ENCODE measurements around the gene ASIC1. TPM values are rescaled to one million over a fixed set of nuclear protein-coding genes. Genes with fewer than 3 reads are reported as not detected.

ASIC1 gene
- polyA plus RNA-seq, 2 donors = 1.4 to 2.1 TPM

- 86 to 89% methylated on average over 15 of the region's 15 CpGs for whole genome bisulfite sequencing, 2 donors
- no peaks in the 10 kb centered on the region for H3K36me3 ChIP-seq (ENCODE audit: control insufficient read depth in 2 of 2, insufficient read depth in 2 of 2, low read length in 1 of 2)
These were observed 1.4 kb downstream of the ASIC1 start for GRCh38 chr12:50058743-50059312.

DNA sequence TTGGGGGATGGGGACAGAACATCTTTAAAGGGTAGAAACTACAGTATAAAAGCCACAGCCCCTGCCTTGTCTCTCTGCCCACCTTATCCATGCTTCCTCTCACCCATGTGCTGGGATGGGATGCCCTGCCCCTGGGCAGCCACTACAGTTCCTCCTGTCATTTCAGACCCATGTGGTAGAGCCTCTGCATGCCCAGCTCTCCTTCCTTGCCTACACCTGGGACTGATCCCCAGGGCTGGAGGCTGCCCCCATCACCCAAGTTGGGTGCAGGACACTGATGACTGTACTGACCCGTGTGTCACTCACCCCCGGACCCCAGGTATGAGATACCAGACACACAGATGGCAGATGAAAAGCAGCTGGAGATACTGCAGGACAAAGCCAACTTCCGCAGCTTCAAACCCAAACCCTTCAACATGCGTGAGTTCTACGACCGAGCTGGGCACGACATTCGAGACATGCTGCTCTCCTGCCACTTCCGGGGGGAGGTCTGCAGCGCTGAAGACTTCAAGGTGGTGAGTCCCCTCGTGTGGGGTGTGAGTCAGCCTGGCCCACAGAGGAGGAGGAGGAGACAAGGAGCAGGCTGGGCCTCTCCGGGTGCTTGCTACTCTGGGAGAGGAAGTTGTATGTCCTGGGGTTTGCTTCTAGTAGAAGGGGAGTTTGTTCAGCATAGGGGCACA is 2.2 kb downstream of the ASIC1 start:
- 61 to 72% methylated on average over 12 of the region's 12 CpGs for WGBS, 2 donors
- Histone ChIP-seq H3K27me3 (ENCODE audit: control insufficient read depth in 1 of 2, insufficient read depth in 2 of 2, low read length in 2 of 2) (peaks cover 3 to 4% of the 10 kb centered on the region in 2 donors), H3K36me3 (ENCODE audit: control insufficient read depth in 2 of 2, insufficient read depth in 2 of 2, low read length in 1 of 2) (no peaks in the 10 kb centered on the region), H3K4me3 (ENCODE audit: low read depth in 1 of 2, low read length in 2 of 2) (no peak overlapping the region), H3K27ac (ENCODE audit: low read depth in 2 of 2, low read length in 1 of 2) (no peak overlapping the region), H3K9me3 (ENCODE audit: control insufficient read depth in 2 of 2, insufficient read depth in 1 of 2, low read depth in 1 of 2, low read length in 1 of 2) (no peaks in the 10 kb centered on the region), H3K4me1 (ENCODE audit: control insufficient read depth in 2 of 2, insufficient read depth in 2 of 2, low read length in 1 of 2) (peaks cover 2 to 10% of the 10 kb centered on the region in 2 donors)

More at GRCh38 chr12:50058743-50059312, 1.4 kb downstream of the ASIC1 start:
- Histone ChIP-seq H3K27me3 (ENCODE audit: control insufficient read depth in 1 of 2, insufficient read depth in 2 of 2, low read length in 2 of 2) (peaks cover 3 to 4% of the 10 kb centered on the region in 2 donors), H3K4me3 (ENCODE audit: low read depth in 1 of 2, low read length in 2 of 2) (no peak overlapping the region), H3K27ac (ENCODE audit: low read depth in 2 of 2, low read length in 1 of 2) (no peak overlapping the region), H3K9me3 (ENCODE audit: control insufficient read depth in 2 of 2, insufficient read depth in 1 of 2, low read depth in 1 of 2, low read length in 1 of 2) (no peaks in the 10 kb centered on the region), H3K4me1 (ENCODE audit: control insufficient read depth in 2 of 2, insufficient read depth in 2 of 2, low read length in 1 of 2) (peaks cover 0 to 10% of the 10 kb centered on the region in 2 donors)

DNA sequence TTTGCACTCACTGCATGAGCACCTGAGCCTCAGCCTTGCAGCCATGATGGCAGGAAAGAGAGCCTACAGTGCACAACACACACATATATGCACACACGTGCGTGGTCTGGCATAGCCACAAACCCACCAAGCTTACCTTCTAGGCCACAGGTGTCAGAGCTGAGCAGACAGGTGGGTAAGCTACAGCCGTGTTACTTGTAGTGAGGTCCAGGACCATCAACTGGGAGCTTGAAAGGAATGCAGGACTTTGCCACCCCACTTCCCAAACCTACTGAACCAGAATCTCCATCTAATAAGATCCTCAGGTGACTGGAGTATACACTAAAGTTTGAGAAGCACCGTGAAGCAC is 2.7 kb downstream of the ASIC1 start:
- Histone ChIP-seq H3K9me3 (ENCODE audit: control insufficient read depth in 2 of 2, insufficient read depth in 1 of 2, low read depth in 1 of 2, low read length in 1 of 2) (no peaks in the 10 kb centered on the region), H3K4me3 (ENCODE audit: low read depth in 1 of 2, low read length in 2 of 2) (no peak overlapping the region), H3K36me3 (ENCODE audit: control insufficient read depth in 2 of 2, insufficient read depth in 2 of 2, low read length in 1 of 2) (no peaks in the 10 kb centered on the region), H3K27me3 (ENCODE audit: control insufficient read depth in 1 of 2, insufficient read depth in 2 of 2, low read length in 2 of 2) (peaks cover 3 to 4% of the 10 kb centered on the region in 2 donors), H3K27ac (ENCODE audit: low read depth in 2 of 2, low read length in 1 of 2) (no peak overlapping the region), H3K4me1 (ENCODE audit: control insufficient read depth in 2 of 2, insufficient read depth in 2 of 2, low read length in 1 of 2) (peaks cover 2 to 10% of the 10 kb centered on the region in 2 donors)
- WGBS, 2 donors = 62 to 65% methylated on average over 4 of the region's 4 CpGs

GRCh38 chr12:50061171-50061570 is 3.8 kb downstream of the ASIC1 start:
- 88 to 94% methylated on average over 2 of the region's 2 CpGs for WGBS, 2 donors
- Histone ChIP-seq H3K9me3 (ENCODE audit: control insufficient read depth in 2 of 2, insufficient read depth in 1 of 2, low read depth in 1 of 2, low read length in 1 of 2) (no peaks in the 10 kb centered on the region), H3K27ac (ENCODE audit: low read depth in 2 of 2, low read length in 1 of 2) (no peak overlapping the region), H3K27me3 (ENCODE audit: control insufficient read depth in 1 of 2, insufficient read depth in 2 of 2, low read length in 2 of 2) (peaks cover 3 to 4% of the 10 kb centered on the region in 2 donors), H3K4me1 (ENCODE audit: control insufficient read depth in 2 of 2, insufficient read depth in 2 of 2, low read length in 1 of 2) (peaks cover 2 to 10% of the 10 kb centered on the region in 2 donors), H3K4me3 (ENCODE audit: low read depth in 1 of 2, low read length in 2 of 2) (no peak overlapping the region), H3K36me3 (ENCODE audit: control insufficient read depth in 2 of 2, insufficient read depth in 2 of 2, low read length in 1 of 2) (no peaks in the 10 kb centered on the region)

DNA sequence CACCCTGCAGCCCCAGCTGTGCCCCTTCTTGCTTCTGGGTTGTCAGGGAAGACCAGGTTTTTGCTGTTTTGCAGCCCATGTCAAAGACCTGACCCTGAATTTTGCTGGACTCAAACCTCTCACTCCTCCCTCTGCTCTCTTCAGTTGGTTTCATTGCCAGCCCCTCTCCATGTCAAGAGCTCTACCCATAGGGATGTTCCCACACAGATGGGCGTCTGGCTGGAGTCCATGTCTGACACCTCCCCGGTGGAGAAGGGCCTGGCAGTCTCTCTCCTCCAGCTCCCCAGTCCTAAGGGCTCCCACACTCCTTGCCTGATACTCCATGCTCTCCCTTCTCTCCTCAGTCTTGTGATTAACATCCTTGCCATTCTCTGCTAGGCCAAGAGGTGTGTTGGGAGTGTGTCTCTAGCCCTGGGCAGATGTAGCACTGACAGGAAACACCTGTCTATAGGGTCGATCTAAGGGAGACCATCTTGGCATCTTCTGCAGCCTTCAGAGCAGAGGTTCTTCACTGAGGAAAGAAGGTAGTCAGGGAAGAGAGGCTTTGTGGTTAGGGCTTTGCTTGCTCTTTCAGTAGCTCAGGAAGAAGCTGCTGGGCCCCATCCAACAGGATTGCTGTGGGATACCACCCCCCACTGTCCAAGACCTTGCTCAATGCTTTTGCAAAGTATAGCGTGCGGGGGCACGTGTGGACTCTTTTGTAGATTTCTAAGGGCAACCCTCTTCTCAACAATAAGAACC is 4.7 kb downstream of the ASIC1 start:
- Histone ChIP-seq H3K27ac (ENCODE audit: low read depth in 2 of 2, low read length in 1 of 2) (no peak overlapping the region), H3K27me3 (ENCODE audit: control insufficient read depth in 1 of 2, insufficient read depth in 2 of 2, low read length in 2 of 2) (peaks cover 0 to 4% of the 10 kb centered on the region in 2 donors), H3K4me3 (ENCODE audit: low read depth in 1 of 2, low read length in 2 of 2) (no peak overlapping the region), H3K36me3 (ENCODE audit: control insufficient read depth in 2 of 2, insufficient read depth in 2 of 2, low read length in 1 of 2) (no peaks in the 10 kb centered on the region), H3K4me1 (ENCODE audit: control insufficient read depth in 2 of 2, insufficient read depth in 2 of 2, low read length in 1 of 2) (peaks cover 1 to 2% of the 10 kb centered on the region in 2 donors), H3K9me3 (ENCODE audit: control insufficient read depth in 2 of 2, insufficient read depth in 1 of 2, low read depth in 1 of 2, low read length in 1 of 2) (no peaks in the 10 kb centered on the region)
- 67 to 73% methylated on average over 6 of the region's 6 CpGs for WGBS, 2 donors

DNA sequence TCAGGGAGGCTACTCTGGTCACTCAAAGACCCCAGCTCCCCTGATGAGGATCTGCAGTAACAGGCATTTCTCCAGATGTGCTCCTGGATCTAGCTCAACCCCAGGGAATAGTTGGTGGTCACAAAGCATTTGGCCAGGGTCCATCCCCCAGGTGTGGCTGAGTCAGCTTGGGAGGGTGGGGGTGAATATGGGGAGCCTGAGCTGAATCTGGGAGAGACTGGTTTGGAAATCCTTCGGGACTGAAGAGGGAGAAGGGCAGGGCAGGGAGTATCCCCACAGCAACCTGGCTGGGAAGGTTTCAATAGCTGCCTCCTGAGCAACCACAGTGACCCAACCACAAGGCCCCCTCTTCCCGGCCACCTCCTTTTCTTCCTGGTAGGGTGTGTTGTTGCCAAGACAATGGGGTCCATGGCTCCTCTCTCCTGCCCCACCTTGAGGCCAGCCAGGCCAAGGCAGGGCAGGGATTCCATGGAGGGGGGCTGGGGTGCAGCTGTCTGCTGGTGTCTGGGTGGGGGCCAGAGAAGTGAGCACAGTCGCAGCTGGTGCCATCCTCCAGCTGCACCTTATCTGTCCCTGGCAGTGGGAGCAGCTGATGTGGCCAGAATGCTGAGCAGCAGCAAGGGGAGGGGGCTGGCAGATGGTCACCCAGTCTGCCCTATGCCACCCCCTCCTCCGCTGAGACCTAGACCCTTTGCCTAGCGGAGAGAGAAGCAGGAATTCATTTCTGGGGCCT is 5.5 kb downstream of the ASIC1 start:
- no peaks in the 10 kb centered on the region for H3K9me3 ChIP-seq (ENCODE audit: control insufficient read depth in 2 of 2, insufficient read depth in 1 of 2, low read depth in 1 of 2, low read length in 1 of 2)
- H3K4me1 ChIP-seq (ENCODE audit: control insufficient read depth in 2 of 2, insufficient read depth in 2 of 2, low read length in 1 of 2) = peaks cover 0 to 2% of the 10 kb centered on the region in 2 donors
- 80 to 82% methylated on average over 5 of the region's 5 CpGs for WGBS, 2 donors
- no peak overlapping the region for H3K27ac ChIP-seq (ENCODE audit: low read depth in 2 of 2, low read length in 1 of 2)
- H3K4me3 ChIP-seq (ENCODE audit: low read depth in 1 of 2, low read length in 2 of 2) = no peak overlapping the region
- H3K36me3 ChIP-seq (ENCODE audit: control insufficient read depth in 2 of 2, insufficient read depth in 2 of 2, low read length in 1 of 2) = no peaks in the 10 kb centered on the region
- peaks cover 0 to 4% of the 10 kb centered on the region in 2 donors for H3K27me3 ChIP-seq (ENCODE audit: control insufficient read depth in 1 of 2, insufficient read depth in 2 of 2, low read length in 2 of 2)

- H3K4me3 ChIP-seq (ENCODE audit: low read depth in 1 of 2, low read length in 2 of 2) = no peak overlapping the region
- H3K27ac ChIP-seq (ENCODE audit: low read depth in 2 of 2, low read length in 1 of 2) = no peak overlapping the region
- 82 to 84% methylated on average over 3 of the region's 3 CpGs for WGBS, 2 donors
- H3K9me3 ChIP-seq (ENCODE audit: control insufficient read depth in 2 of 2, insufficient read depth in 1 of 2, low read depth in 1 of 2, low read length in 1 of 2) = no peaks in the 10 kb centered on the region
- H3K4me1 ChIP-seq (ENCODE audit: control insufficient read depth in 2 of 2, insufficient read depth in 2 of 2, low read length in 1 of 2) = peaks cover 3% of the 10 kb centered on the region in 2 donors
- no peaks in the 10 kb centered on the region for H3K36me3 ChIP-seq (ENCODE audit: control insufficient read depth in 2 of 2, insufficient read depth in 2 of 2, low read length in 1 of 2)
- H3K27me3 ChIP-seq (ENCODE audit: control insufficient read depth in 1 of 2, insufficient read depth in 2 of 2, low read length in 2 of 2) = no peaks in the 10 kb centered on the region
These were observed 8.4 kb downstream of the ASIC1 start for GRCh38 chr12:50065726-50066310.

- H3K4me3 ChIP-seq (ENCODE audit: low read depth in 1 of 2, low read length in 2 of 2) = no peak overlapping the region
- H3K27ac ChIP-seq (ENCODE audit: low read depth in 2 of 2, low read length in 1 of 2) = no peak overlapping the region
- peaks cover 3% of the 10 kb centered on the region in 2 donors for H3K4me1 ChIP-seq (ENCODE audit: control insufficient read depth in 2 of 2, insufficient read depth in 2 of 2, low read length in 1 of 2)
- no peaks in the 10 kb centered on the region for H3K27me3 ChIP-seq (ENCODE audit: control insufficient read depth in 1 of 2, insufficient read depth in 2 of 2, low read length in 2 of 2)
- no peaks in the 10 kb centered on the region for H3K36me3 ChIP-seq (ENCODE audit: control insufficient read depth in 2 of 2, insufficient read depth in 2 of 2, low read length in 1 of 2)
- H3K9me3 ChIP-seq (ENCODE audit: control insufficient read depth in 2 of 2, insufficient read depth in 1 of 2, low read depth in 1 of 2, low read length in 1 of 2) = no peaks in the 10 kb centered on the region
- 57% methylated on average over 5 of the region's 5 CpGs for WGBS, 2 donors
These were observed 9.0 kb downstream of the ASIC1 start for GRCh38 chr12:50066402-50066801.

DNA sequence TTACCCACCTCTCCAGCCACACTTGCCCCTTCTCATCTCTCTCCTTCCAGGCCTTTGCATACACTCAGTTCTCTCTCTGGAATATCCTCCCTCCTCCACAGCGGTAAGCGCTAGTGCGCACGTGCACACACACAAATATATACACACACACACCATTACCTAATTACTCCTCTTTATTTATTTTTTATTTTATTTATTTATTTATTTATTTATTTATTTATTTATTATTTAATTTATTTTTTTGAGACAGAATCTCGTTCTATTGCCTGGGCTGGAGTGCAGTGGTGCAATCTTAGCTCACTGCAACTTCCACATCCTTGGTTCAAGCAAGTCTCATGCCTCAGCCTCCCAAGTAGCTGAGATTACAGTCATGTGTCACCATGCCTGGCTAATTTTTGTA is 11.7 kb downstream of the ASIC1 start:
- Histone ChIP-seq H3K36me3 (ENCODE audit: control insufficient read depth in 2 of 2, insufficient read depth in 2 of 2, low read length in 1 of 2) (no peaks in the 10 kb centered on the region), H3K4me1 (ENCODE audit: control insufficient read depth in 2 of 2, insufficient read depth in 2 of 2, low read length in 1 of 2) (peaks cover 2 to 3% of the 10 kb centered on the region in 2 donors), H3K27me3 (ENCODE audit: control insufficient read depth in 1 of 2, insufficient read depth in 2 of 2, low read length in 2 of 2) (no peaks in the 10 kb centered on the region), H3K27ac (ENCODE audit: low read depth in 2 of 2, low read length in 1 of 2) (no peak overlapping the region), H3K9me3 (ENCODE audit: control insufficient read depth in 2 of 2, insufficient read depth in 1 of 2, low read depth in 1 of 2, low read length in 1 of 2) (no peaks in the 10 kb centered on the region), H3K4me3 (ENCODE audit: low read depth in 1 of 2, low read length in 2 of 2) (no peak overlapping the region)
- 91 to 95% methylated on average over 5 of the region's 5 CpGs for WGBS, 2 donors

All from esophagus (tissue), 2 donors.